GM12874 (cell line): ENCODE results near the gene IER3IP1.

ENCODE experiments used
- CTCF ChIP-seq: IDR thresholded peaks from 2 replicates; pipeline ENCODE4 v1.5.1; 2011; ENCODE audit warnings: low read depth, mild to moderate bottlenecking, control low read depth, low read length, moderate library complexity; ENCODE audit not compliant: insufficient read depth

IER3IP1 gene

GRCh38 chr18:47191961-47192360 lies 15.8 kb upstream of the IER3IP1 start:
- no peak for TF ChIP-seq CTCF

GRCh38 chr18:47187721-47188120 lies 11.6 kb upstream of the IER3IP1 start:
- TF ChIP-seq CTCF = no peak

- TF ChIP-seq CTCF = no peak
Measured at GRCh38 chr18:47184419-47185050, 8.4 kb upstream of the IER3IP1 start.

- TF ChIP-seq CTCF = no peak
Measured at GRCh38 chr18:47180765-47181164, 4.6 kb upstream of the IER3IP1 start.

- TF ChIP-seq CTCF = no peak
Measured at GRCh38 chr18:47179520-47179919, 3.4 kb upstream of the IER3IP1 start.

GRCh38 chr18:47175283-47175897 lies 774 bp downstream of the IER3IP1 start:
- TF ChIP-seq CTCF = no peak

GRCh38 chr18:47174545-47175116 lies 1.5 kb downstream of the IER3IP1 start:
- no peak for TF ChIP-seq CTCF
